Liver (tissue), 9 donors: ENCODE results near the gene PARD6B. TPM values are rescaled to one million over a fixed set of nuclear protein-coding genes. Genes with fewer than 3 reads are reported as not detected.
A peak's percentile ranks its signal among the peaks of the same experiment; 100 is the strongest.

Source experiments
- DNase-seq: peaks from one replicate; pipeline ENCODE4 v3.0.0-alpha.2; 2017; ENCODE audit warnings: low spot score
- H3K27ac ChIP-seq, 2 donors: one replicate each; pipeline ENCODE4 v1.7.0; 2013; ENCODE audit warnings: inconsistent platforms in 2 of 2, low read length in 2 of 2, control low read depth in 1 of 2, low read depth in 1 of 2, mild to moderate bottlenecking in 1 of 2
- H3K27me3 ChIP-seq, 4 donors: one replicate each; pipeline versions ENCODE4 v1.6.1 to v1.7.0; 2013; ENCODE audit warnings: low read length in 3 of 4, inconsistent platforms in 1 of 4, mild to moderate bottlenecking in 1 of 4, moderate library complexity in 1 of 4; ENCODE audit not compliant: control insufficient read depth in 4 of 4, insufficient read depth in 4 of 4
- H3K36me3 ChIP-seq, 4 donors: one replicate each; pipeline versions ENCODE4 v1.6.1 to v1.7.0; 2013; ENCODE audit warnings: low read length in 3 of 4, mild to moderate bottlenecking in 3 of 4, low read depth in 1 of 4, moderate library complexity in 1 of 4; ENCODE audit not compliant: control insufficient read depth in 4 of 4, insufficient read depth in 3 of 4
- H3K4me1 ChIP-seq, 4 donors: one replicate each; pipeline versions ENCODE4 v1.6.1 to v1.7.0; 2013; ENCODE audit warnings: low read length in 3 of 4, mild to moderate bottlenecking in 3 of 4, moderate library complexity in 1 of 4; ENCODE audit not compliant: control insufficient read depth in 4 of 4, insufficient read depth in 4 of 4
- H3K4me3 ChIP-seq, 3 donors: one replicate each; pipeline versions ENCODE4 v1.6.1 to v1.7.0; 2013; ENCODE audit warnings: low read length in 3 of 3, control low read depth in 1 of 3, low read depth in 1 of 3, mild to moderate bottlenecking in 1 of 3
- H3K9ac ChIP-seq, 2 donors: one replicate each; pipeline ENCODE4 v1.7.0; 2013; ENCODE audit warnings: low read length in 2 of 2, mild to moderate bottlenecking in 2 of 2, moderate library complexity in 2 of 2, control low read depth in 1 of 2, low read depth in 1 of 2
- H3K9me3 ChIP-seq, 4 donors: one replicate each; pipeline versions ENCODE4 v1.6.1 to v1.7.0; 2013; ENCODE audit warnings: low read length in 3 of 4; ENCODE audit not compliant: control insufficient read depth in 4 of 4
- EGR1 ChIP-seq, 2 donors: IDR thresholded peaks; 2 replicates each; pipeline ENCODE4 v1.6.1; 2016 to 2018; ENCODE audit warnings: antibody characterized with exemption in 2 of 2, low read depth in 2 of 2
- FOXA2 ChIP-seq: IDR thresholded peaks from 2 replicates; pipeline ENCODE4 v1.6.1; 2016; ENCODE audit warnings: antibody characterized with exemption
- GABPA ChIP-seq, 2 donors: IDR thresholded peaks in 1 of 2; conservative IDR thresholded peaks in 1 of 2; 2 replicates each; pipeline ENCODE4 v1.6.1; 2016; ENCODE audit warnings: antibody characterized with exemption in 2 of 2, mild to moderate bottlenecking in 1 of 2, moderate library complexity in 1 of 2
- HNF4A ChIP-seq, 2 donors: conservative IDR thresholded peaks; 2 replicates each; pipeline ENCODE4 v1.6.1; 2016; ENCODE audit warnings: antibody characterized with exemption in 2 of 2, mild to moderate bottlenecking in 2 of 2
- HNF4G ChIP-seq: IDR thresholded peaks from 2 replicates; pipeline ENCODE4 v1.6.1; 2016; ENCODE audit warnings: antibody characterized with exemption
- NR2F2 ChIP-seq: IDR thresholded peaks from 2 replicates; pipeline ENCODE4 v1.6.1; 2016; ENCODE audit warnings: antibody characterized with exemption
- RAD21 ChIP-seq, 2 donors: IDR thresholded peaks; 2 replicates each; pipeline ENCODE4 v1.6.1; 2016; ENCODE audit warnings: antibody characterized with exemption in 2 of 2, mild to moderate bottlenecking in 2 of 2
- RXRA ChIP-seq, 2 donors: IDR thresholded peaks; 2 replicates each; pipeline ENCODE4 v1.6.1; 2017 to 2018; ENCODE audit warnings: antibody characterized with exemption in 2 of 2, mild to moderate bottlenecking in 1 of 2
- SP1 ChIP-seq: IDR thresholded peaks from 2 replicates; pipeline ENCODE4 v1.6.1; 2018; ENCODE audit warnings: antibody characterized with exemption, mild to moderate bottlenecking
- TAF1 ChIP-seq: conservative IDR thresholded peaks from 2 replicates; pipeline ENCODE4 v1.6.1; 2016; ENCODE audit warnings: antibody characterized with exemption, mild to moderate bottlenecking
- YY1 ChIP-seq: IDR thresholded peaks from 2 replicates; pipeline ENCODE4 v1.6.1; 2016; ENCODE audit warnings: antibody characterized with exemption, mild to moderate bottlenecking
- WGBS: extraction: QIAGEN DNeasy Blood & Tissue Kit; methylation state at CpG from one replicate; pipeline ENCODE4 v1.1.7; 2013; 5-methylcytosine and 5-hydroxymethylcytosine counted together
- polyA plus RNA-seq, 2 donors: library from polyadenylated mRNA; stranded (reverse) in 1 of 2; unstranded in 1 of 2; fragments of 200-250 nt in 1 of 2; fragments of >200 nt in 1 of 2; fragmentation: Nextera tagmentation in 1 of 2; extraction: Ambion mirVana in 1 of 2; gene quantifications; one replicate each; pipeline versions ENCODE4 v1.2.1 to v1.2.3, GENCODE V29; 2013 to 2015
- total RNA-seq, 2 donors: library from RNA; depleted of rRNA; stranded (reverse); fragments of >200 nt; gene quantifications; one replicate each; pipeline ENCODE4 v1.2.3, GENCODE V29; 2014
- TF ChIP-seq, protein P1 (sequence below): fragments of 150-350 bp; IDR thresholded peaks from 2 replicates; pipeline ENCODE4 v1.5.1; 2017; ENCODE audit warnings: improper control_type of control experiment, low read depth, low read length; ENCODE audit not compliant: missing input control
- TF ChIP-seq, protein P2 (sequence below): IDR thresholded peaks from 2 replicates; pipeline ENCODE4 v1.6.1; 2016; ENCODE audit warnings: antibody characterized with exemption, mild to moderate bottlenecking
- donor health status: healthy.
- donor health status: healthy.
- donor health status: healthy.
- donor health status: healthy.
- donor health status: healthy.

Gene PARD6B, protein sequence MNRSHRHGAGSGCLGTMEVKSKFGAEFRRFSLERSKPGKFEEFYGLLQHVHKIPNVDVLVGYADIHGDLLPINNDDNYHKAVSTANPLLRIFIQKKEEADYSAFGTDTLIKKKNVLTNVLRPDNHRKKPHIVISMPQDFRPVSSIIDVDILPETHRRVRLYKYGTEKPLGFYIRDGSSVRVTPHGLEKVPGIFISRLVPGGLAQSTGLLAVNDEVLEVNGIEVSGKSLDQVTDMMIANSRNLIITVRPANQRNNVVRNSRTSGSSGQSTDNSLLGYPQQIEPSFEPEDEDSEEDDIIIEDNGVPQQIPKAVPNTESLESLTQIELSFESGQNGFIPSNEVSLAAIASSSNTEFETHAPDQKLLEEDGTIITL
- total RNA-seq (1 to 10 TPM; 6.2 to 8.8 TPM), polyA plus RNA-seq (1 to 10 TPM; 1.2 to 5.7 TPM)

DNA sequence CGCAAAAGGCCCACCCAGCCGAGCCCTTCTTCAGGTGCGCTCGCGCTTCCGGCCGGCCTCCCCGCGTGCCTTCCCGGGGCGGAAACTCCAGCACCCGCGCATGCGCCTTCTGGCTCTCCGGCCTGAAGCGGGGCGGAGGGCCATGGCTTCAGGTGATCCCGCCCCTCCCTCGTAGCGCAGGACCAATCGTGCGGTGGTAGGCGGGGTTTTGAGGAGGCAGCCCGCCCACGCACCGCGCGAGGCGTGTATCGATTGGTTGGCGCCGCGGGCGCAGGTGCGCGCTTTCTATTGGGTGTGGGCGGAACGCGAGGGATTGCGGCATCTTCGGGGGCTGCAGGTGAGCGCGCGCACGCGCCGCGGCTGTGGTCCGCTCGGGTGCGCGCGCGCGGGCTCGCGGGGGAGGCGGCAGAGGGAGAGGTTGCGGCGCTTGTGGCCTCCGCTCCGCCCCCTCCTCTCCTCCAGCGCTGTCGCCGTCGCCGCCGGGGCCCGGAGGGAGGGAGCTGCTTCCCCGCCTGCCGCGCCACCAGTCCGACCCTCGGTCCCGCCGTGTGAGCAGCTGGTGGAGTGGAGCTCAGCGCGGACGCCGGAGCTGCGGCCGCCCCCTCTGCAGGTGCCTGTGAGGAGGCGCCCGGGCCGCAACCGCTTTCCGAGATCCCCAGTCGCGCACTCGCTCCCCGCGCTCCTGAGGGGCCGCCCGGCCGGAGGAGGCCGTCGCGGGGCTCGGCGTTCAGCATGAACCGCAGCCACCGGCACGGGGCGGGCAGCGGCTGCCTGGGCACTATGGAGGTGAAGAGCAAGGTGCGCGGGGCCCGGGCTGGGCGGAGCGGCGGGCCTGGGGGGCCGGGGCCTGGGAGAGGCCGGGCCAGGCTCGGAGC lies at the start of gene PARD6B:
PARD6B (plus strand) TSS at position 526 of the 875 bp plus-strand sequence; CDS start at position 733, 207 bp downstream.
- TF ChIP-seq FOXA2 (no peak), TAF1 (no peak), SP1 (peak; percentile 73), GABPA (IDR thresholded peaks at IDR 0.05 in 1 of 2, conservative IDR thresholded peaks at IDR 0.05 in 1 of 2) (peak in 1 of 2 donors; percentile 88), HNF4G (no peak), EGR1 (IDR thresholded peaks at IDR 0.05; ENCODE audit: low read depth in 2 of 2) (peak; percentile 100)
- DNase-seq, result peak; percentile 98
- no peaks in the 10 kb centered on the region for H3K27me3 ChIP-seq
- under 1% methylated on average over 114 of the region's 114 CpGs for WGBS
- peaks cover 15 to 69% (median 37%) of the 10 kb centered on the region in 4 donors for H3K4me1 ChIP-seq
- no peaks in the 10 kb centered on the region for H3K9me3 ChIP-seq
- no peaks in the 10 kb centered on the region for H3K36me3 ChIP-seq
- peak within 1 kb of the TSS; percentile 83 to 91 for H3K27ac ChIP-seq
- H3K4me3 ChIP-seq, result peak within 1 kb of the TSS; percentile 64 to 89 (median 80)
- H3K9ac ChIP-seq, result peak within 1 kb of the TSS; percentile 61 to 66

DNA sequence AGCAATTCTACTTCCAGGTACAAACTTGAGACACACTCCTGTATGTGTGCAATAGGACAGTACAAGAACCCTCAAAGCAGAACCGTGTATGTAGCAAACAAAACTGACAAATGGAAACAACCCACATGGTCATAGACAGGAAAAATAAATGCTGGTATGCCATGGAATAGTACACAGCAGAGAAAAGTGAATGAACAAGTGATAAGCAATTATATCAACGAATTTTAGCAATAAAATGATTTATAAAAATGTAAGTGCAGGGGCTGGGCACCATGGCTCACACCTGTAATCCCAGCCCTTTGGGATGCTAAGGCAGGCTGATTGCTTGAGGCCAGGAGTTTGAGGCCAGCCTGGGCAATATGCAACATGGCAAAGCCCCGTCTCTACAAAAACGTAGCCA lies 49.3 kb upstream of the PARD6B start:
- Histone ChIP-seq H3K36me3 (no peaks in the 10 kb centered on the region), H3K27me3 (no peaks in the 10 kb centered on the region), H3K4me3 (no peak overlapping the region), H3K4me1 (peaks cover 9 to 21% (median 18%) of the 10 kb centered on the region in 4 donors), H3K27ac (no peak overlapping the region), H3K9ac (no peak overlapping the region), H3K9me3 (no peaks in the 10 kb centered on the region)
- TF ChIP-seq TAF1, result no peak
- TF ChIP-seq, protein P1, sequence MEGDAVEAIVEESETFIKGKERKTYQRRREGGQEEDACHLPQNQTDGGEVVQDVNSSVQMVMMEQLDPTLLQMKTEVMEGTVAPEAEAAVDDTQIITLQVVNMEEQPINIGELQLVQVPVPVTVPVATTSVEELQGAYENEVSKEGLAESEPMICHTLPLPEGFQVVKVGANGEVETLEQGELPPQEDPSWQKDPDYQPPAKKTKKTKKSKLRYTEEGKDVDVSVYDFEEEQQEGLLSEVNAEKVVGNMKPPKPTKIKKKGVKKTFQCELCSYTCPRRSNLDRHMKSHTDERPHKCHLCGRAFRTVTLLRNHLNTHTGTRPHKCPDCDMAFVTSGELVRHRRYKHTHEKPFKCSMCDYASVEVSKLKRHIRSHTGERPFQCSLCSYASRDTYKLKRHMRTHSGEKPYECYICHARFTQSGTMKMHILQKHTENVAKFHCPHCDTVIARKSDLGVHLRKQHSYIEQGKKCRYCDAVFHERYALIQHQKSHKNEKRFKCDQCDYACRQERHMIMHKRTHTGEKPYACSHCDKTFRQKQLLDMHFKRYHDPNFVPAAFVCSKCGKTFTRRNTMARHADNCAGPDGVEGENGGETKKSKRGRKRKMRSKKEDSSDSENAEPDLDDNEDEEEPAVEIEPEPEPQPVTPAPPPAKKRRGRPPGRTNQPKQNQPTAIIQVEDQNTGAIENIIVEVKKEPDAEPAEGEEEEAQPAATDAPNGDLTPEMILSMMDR, result no peak
- no peak for TF ChIP-seq FOXA2
- TF ChIP-seq YY1, result no peak
- TF ChIP-seq HNF4A (conservative IDR thresholded peaks at IDR 0.05), result no peak
- no peak for TF ChIP-seq GABPA (IDR thresholded peaks at IDR 0.05 in 1 of 2, conservative IDR thresholded peaks at IDR 0.05 in 1 of 2)
- TF ChIP-seq, protein P2, sequence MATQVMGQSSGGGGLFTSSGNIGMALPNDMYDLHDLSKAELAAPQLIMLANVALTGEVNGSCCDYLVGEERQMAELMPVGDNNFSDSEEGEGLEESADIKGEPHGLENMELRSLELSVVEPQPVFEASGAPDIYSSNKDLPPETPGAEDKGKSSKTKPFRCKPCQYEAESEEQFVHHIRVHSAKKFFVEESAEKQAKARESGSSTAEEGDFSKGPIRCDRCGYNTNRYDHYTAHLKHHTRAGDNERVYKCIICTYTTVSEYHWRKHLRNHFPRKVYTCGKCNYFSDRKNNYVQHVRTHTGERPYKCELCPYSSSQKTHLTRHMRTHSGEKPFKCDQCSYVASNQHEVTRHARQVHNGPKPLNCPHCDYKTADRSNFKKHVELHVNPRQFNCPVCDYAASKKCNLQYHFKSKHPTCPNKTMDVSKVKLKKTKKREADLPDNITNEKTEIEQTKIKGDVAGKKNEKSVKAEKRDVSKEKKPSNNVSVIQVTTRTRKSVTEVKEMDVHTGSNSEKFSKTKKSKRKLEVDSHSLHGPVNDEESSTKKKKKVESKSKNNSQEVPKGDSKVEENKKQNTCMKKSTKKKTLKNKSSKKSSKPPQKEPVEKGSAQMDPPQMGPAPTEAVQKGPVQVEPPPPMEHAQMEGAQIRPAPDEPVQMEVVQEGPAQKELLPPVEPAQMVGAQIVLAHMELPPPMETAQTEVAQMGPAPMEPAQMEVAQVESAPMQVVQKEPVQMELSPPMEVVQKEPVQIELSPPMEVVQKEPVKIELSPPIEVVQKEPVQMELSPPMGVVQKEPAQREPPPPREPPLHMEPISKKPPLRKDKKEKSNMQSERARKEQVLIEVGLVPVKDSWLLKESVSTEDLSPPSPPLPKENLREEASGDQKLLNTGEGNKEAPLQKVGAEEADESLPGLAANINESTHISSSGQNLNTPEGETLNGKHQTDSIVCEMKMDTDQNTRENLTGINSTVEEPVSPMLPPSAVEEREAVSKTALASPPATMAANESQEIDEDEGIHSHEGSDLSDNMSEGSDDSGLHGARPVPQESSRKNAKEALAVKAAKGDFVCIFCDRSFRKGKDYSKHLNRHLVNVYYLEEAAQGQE, result no peak
- no peak for TF ChIP-seq SP1
- no peak for TF ChIP-seq RAD21 (IDR thresholded peaks at IDR 0.05)
- TF ChIP-seq HNF4G, result no peak
- no peak for TF ChIP-seq RXRA (IDR thresholded peaks at IDR 0.05)
- no peak for TF ChIP-seq NR2F2
- 84% methylated on average over 4 of the region's 4 CpGs for WGBS
- no peak for DNase-seq
